NK-92 (cell line): ENCODE data around the gene ZFP36L1.
A peak's percentile ranks its signal among the peaks of the same experiment; 100 is the strongest.

Experiments used
- DNase-seq: peaks from one replicate; lab custom pipeline; 2025; ENCODE audit not compliant: unreplicated experiment; lab: John Stamatoyannopoulos, UW

The ZFP36L1 gene

GRCh38 chr14:68796418-68797101 lies 3.7 kb upstream of the ZFP36L1 start:
- no peak for DNase-seq

- DNase-seq = no peak
These were observed 2.9 kb upstream of the ZFP36L1 start for GRCh38 chr14:68795597-68796417.

GRCh38 chr14:68794851-68795596 lies 2.2 kb upstream of the ZFP36L1 start:
- DNase-seq = no peak

GRCh38 chr14:68794130-68794850 lies 1.4 kb upstream of the ZFP36L1 start:
- DNase-seq = no peak

GRCh38 chr14:68793734-68794129 lies 865 bp upstream of the ZFP36L1 start:
- no peak for DNase-seq

- DNase-seq = no peak
These were observed 239 bp downstream of the ZFP36L1 start for GRCh38 chr14:68792678-68792978.

GRCh38 chr14:68791902-68792677 lies 777 bp downstream of the ZFP36L1 start:
- no peak for DNase-seq

GRCh38 chr14:68791078-68791901 lies 1.6 kb downstream of the ZFP36L1 start:
- DNase-seq = no peak

- DNase-seq = no peak
These were observed 2.2 kb downstream of the ZFP36L1 start for GRCh38 chr14:68790644-68791077.

GRCh38 chr14:68789821-68790643 lies 2.8 kb downstream of the ZFP36L1 start:
- no peak for DNase-seq

- DNase-seq = peak; percentile 18
These were observed 3.7 kb downstream of the ZFP36L1 start for GRCh38 chr14:68788996-68789820.

- DNase-seq = no peak
These were observed 4.4 kb downstream of the ZFP36L1 start for GRCh38 chr14:68788275-68788995.

GRCh38 chr14:68787092-68787992 lies 5.5 kb downstream of the ZFP36L1 start:
- no peak for DNase-seq

GRCh38 chr14:68786491-68787091 lies 6.3 kb downstream of the ZFP36L1 start:
- no peak for DNase-seq

GRCh38 chr14:68785534-68786490 lies 7.1 kb downstream of the ZFP36L1 start:
- DNase-seq = no peak
